ENCODE measurements around the gene ALAS1. TPM values are rescaled to one million over a fixed set of nuclear protein-coding genes. Genes with fewer than 3 reads are reported as not detected.

The ALAS1 gene
- total RNA-seq, 4 donors from 2014 or later, result 61.0 to 99.8 (median 68.4) TPM

- in situ Hi-C loops (cut with MboI; ENCODE audit: low sequenced_read_pairs in 4 of 4), result no loop called here
- no peak for ATAC-seq
- no peak for TF ChIP-seq CTCF (IDR thresholded peaks at IDR 0.05 in 4 of 5, conservative IDR thresholded peaks at IDR 0.05 in 1 of 5)
- no peak for TF ChIP-seq POLR2A (IDR thresholded peaks at IDR 0.05)
These were observed 19.4 kb upstream of the ALAS1 start for GRCh38 chr3:52178537-52178936.

GRCh38 chr3:52181543-52181942 lies 16.4 kb upstream of the ALAS1 start:
- intact Hi-C loops (cut with DNase I; ENCODE audit: low total_unique reads) (no loop called here), in situ Hi-C loops (cut with MboI; ENCODE audit: low sequenced_read_pairs in 4 of 4) (no loop called here)
- no peak for DNase-seq
- peaks cover 0 to 3% of the 10 kb centered on the region in 2 donors for H3K4me1 ChIP-seq
- no peak for TF ChIP-seq CTCF (IDR thresholded peaks at IDR 0.05 in 4 of 5, conservative IDR thresholded peaks at IDR 0.05 in 1 of 5)
- TF ChIP-seq POLR2A (IDR thresholded peaks at IDR 0.05), result no peak
- no peaks in the 10 kb centered on the region for H3K27me3 ChIP-seq
- no peak overlapping the region for H3K4me3 ChIP-seq
- no peaks in the 10 kb centered on the region for H3K9me3 ChIP-seq
- H3K36me3 ChIP-seq, result no peaks in the 10 kb centered on the region
- no peak overlapping the region for H3K27ac ChIP-seq
- no peak for ATAC-seq

More at GRCh38 chr3:52178537-52178936, 19.4 kb upstream of the ALAS1 start:
- no peak overlapping the region for H3K27ac ChIP-seq
- no peaks in the 10 kb centered on the region for H3K27me3 ChIP-seq
- no peak overlapping the region for H3K4me3 ChIP-seq
- intact Hi-C loops (cut with DNase I; ENCODE audit: low total_unique reads), result loop anchor here (10.0 kb wide), 1 partner anchor 1716 kb away; the partner anchor contains the start of gene SELENOK
- no peaks in the 10 kb centered on the region for H3K36me3 ChIP-seq
- no peak for DNase-seq
- H3K9me3 ChIP-seq, result no peaks in the 10 kb centered on the region
- H3K4me1 ChIP-seq, result peaks cover 0 to 3% of the 10 kb centered on the region in 2 donors

GRCh38 chr3:52182196-52182595 lies 15.8 kb upstream of the ALAS1 start:
- in situ Hi-C loops (cut with MboI; ENCODE audit: low sequenced_read_pairs in 4 of 4) (no loop called here), intact Hi-C loops (cut with DNase I; ENCODE audit: low total_unique reads) (no loop called here)
- Histone ChIP-seq H3K27me3 (no peaks in the 10 kb centered on the region), H3K4me3 (no peak overlapping the region), H3K9me3 (no peaks in the 10 kb centered on the region), H3K27ac (peak overlapping the region in 1 of 4 donors; percentile 49), H3K36me3 (no peaks in the 10 kb centered on the region), H3K4me1 (peaks cover 0 to 3% of the 10 kb centered on the region in 2 donors)
- no peak for TF ChIP-seq CTCF (IDR thresholded peaks at IDR 0.05 in 4 of 5, conservative IDR thresholded peaks at IDR 0.05 in 1 of 5)
- no peak for ATAC-seq
- DNase-seq, result no peak

GRCh38 chr3:52182691-52183090 lies 15.3 kb upstream of the ALAS1 start:
- Histone ChIP-seq H3K4me1 (peaks cover 0 to 3% of the 10 kb centered on the region in 2 donors), H3K27ac (peak overlapping the region in 2 of 4 donors; percentile 5 to 49), H3K27me3 (no peaks in the 10 kb centered on the region), H3K9me3 (no peaks in the 10 kb centered on the region), H3K36me3 (no peaks in the 10 kb centered on the region), H3K4me3 (no peak overlapping the region)
- no peak for ATAC-seq
- intact Hi-C loops (cut with DNase I; ENCODE audit: low total_unique reads), result no loop called here
- TF ChIP-seq CTCF (IDR thresholded peaks at IDR 0.05 in 4 of 5, conservative IDR thresholded peaks at IDR 0.05 in 1 of 5) (no peak), POLR2A (IDR thresholded peaks at IDR 0.05) (no peak)
- DNase-seq, result no peak
- in situ Hi-C loops (cut with MboI; ENCODE audit: low sequenced_read_pairs in 4 of 4), result no loop called here

Measured in gastrocnemius medialis (tissue), 4 donors.